GM12872 (cell line): ENCODE results near the gene TMEM201.

Experiments used
- TF ChIP-seq, protein P1 (sequence below): IDR thresholded peaks from 3 replicates; pipeline ENCODE4 v1.5.1; 2011; ENCODE audit warnings: low read depth, mild to moderate bottlenecking, low read length, moderate library complexity; ENCODE audit not compliant: insufficient read depth

Gene TMEM201

GRCh38 chr1:9630331-9631111, 41.8 kb downstream of the TMEM201 start:
- TF ChIP-seq, protein P1, sequence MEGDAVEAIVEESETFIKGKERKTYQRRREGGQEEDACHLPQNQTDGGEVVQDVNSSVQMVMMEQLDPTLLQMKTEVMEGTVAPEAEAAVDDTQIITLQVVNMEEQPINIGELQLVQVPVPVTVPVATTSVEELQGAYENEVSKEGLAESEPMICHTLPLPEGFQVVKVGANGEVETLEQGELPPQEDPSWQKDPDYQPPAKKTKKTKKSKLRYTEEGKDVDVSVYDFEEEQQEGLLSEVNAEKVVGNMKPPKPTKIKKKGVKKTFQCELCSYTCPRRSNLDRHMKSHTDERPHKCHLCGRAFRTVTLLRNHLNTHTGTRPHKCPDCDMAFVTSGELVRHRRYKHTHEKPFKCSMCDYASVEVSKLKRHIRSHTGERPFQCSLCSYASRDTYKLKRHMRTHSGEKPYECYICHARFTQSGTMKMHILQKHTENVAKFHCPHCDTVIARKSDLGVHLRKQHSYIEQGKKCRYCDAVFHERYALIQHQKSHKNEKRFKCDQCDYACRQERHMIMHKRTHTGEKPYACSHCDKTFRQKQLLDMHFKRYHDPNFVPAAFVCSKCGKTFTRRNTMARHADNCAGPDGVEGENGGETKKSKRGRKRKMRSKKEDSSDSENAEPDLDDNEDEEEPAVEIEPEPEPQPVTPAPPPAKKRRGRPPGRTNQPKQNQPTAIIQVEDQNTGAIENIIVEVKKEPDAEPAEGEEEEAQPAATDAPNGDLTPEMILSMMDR = no peak

GRCh38 chr1:9631613-9632012, 42.9 kb downstream of the TMEM201 start:
- TF ChIP-seq, protein P1 = no peak

- TF ChIP-seq, protein P1 = no peak
These were observed 44.8 kb downstream of the TMEM201 start for GRCh38 chr1:9633493-9633892.

DNA sequence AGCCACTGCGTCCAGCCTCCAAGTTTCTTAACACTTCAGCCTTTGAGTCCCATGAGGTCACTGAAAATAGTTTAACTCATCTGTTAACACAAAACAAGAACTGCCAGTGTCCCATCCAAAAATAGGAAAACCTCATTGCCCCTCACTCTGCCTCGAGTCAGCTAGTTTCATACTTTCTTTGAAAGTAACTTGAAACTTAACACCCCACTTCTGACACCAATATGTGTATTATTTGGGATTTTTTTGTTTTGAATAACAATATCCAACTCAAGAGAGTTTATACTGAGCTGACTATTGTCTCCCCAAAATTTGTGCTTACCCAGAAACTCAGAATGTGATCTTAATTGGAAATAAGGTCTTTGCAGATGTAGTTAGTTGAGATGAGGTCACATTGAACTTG, 45.9 kb downstream of the TMEM201 start:
- TF ChIP-seq, protein P1 = no peak

- TF ChIP-seq, protein P1 = no peak
These were observed 50.5 kb downstream of the TMEM201 start for GRCh38 chr1:9639227-9639626.

DNA sequence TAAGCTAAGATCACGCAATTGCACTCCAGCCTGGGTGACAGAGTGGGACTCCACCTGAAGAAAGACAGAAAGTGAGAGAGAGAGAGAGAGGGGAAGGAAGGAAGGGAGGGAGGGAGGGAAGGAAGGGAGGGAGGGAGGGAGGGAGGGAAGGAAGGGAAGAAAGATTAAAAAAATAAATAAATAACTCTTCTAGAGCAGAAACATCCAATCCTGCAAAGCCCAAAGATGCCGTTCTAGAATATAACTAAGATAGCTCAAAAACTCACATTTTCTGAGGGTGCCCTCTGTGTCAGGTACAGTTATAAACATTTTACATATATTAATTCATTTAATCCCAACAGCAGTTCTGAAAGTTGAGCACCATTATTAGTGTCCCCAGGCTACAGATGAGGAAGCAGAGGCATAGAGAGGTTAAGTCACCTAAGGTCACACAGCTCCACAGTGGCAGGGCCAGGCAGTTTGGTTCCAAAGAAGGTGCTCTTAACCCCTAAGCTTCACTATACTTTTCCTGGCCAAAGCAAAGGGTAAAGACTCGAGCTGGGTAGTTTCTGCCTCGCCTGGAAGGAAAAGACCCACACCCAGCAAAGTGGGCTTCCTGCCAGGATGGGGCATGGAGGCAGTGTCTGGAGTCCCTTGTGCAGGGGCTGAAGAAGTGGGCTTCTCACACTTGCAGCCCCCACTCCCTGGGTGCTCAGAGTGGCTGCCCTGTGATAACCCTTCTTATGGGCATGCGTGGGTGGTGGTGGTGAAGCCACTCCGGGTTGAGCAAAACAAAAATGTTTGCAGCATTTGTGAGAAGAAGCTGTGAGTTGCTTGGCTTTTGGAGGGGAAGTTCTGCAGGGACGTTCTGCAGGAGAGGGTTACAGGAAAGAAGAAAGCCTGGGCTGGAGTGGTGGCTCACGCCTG, 54.9 kb downstream of the TMEM201 start:
- TF ChIP-seq, protein P1 = no peak

- TF ChIP-seq, protein P1 = no peak
These were observed 57.3 kb downstream of the TMEM201 start for GRCh38 chr1:9646037-9646436.
